A673 (cell line): ENCODE results near the gene ARHGDIB.

Experiments
- EZH2 ChIP-seq: fragments of 200-600 bp; sonication (generic); IDR thresholded peaks from 2 replicates; pipeline ENCODE4 v1.6.1; 2017; ENCODE audit warnings: borderline replicate concordance, low read depth, mild to moderate bottlenecking, mixed read lengths, antibody characterized with exemption, low read length; ENCODE audit not compliant: poor library complexity, severe bottlenecking
- TF ChIP-seq, protein P1 (sequence below): fragments of 300-800, 200-600 bp; sonication (generic); conservative IDR thresholded peaks from 2 replicates; pipeline ENCODE4 v1.5.1; 2017; ENCODE audit warnings: low read depth, mild to moderate bottlenecking, antibody characterized with exemption, low read length, moderate library complexity, mixed read lengths

DNA sequence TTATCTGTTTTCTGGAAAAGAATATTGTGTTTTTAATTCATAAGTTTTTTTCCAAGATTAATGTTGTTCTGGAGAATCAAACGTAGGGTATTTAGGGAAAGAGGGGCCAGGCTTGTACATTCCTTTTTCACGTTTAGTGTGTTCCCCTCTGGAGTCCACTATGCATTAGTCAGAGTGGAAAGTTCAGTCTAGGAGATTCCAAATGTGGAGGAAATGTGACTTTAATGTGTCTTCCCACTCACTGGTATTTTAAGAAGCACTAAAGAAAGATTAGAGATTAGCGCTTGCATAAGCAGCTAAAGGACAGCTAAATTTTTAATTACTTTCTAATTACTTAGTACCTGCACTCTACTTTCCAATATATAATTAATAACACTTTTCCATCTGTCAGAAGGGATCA, 7.1 kb upstream of the ARHGDIB start:
- TF ChIP-seq, protein P1, sequence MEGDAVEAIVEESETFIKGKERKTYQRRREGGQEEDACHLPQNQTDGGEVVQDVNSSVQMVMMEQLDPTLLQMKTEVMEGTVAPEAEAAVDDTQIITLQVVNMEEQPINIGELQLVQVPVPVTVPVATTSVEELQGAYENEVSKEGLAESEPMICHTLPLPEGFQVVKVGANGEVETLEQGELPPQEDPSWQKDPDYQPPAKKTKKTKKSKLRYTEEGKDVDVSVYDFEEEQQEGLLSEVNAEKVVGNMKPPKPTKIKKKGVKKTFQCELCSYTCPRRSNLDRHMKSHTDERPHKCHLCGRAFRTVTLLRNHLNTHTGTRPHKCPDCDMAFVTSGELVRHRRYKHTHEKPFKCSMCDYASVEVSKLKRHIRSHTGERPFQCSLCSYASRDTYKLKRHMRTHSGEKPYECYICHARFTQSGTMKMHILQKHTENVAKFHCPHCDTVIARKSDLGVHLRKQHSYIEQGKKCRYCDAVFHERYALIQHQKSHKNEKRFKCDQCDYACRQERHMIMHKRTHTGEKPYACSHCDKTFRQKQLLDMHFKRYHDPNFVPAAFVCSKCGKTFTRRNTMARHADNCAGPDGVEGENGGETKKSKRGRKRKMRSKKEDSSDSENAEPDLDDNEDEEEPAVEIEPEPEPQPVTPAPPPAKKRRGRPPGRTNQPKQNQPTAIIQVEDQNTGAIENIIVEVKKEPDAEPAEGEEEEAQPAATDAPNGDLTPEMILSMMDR, result no peak
- no peak for TF ChIP-seq EZH2
